Stomach (tissue), 4 donors: ENCODE results near the gene LYL1.

Experiments used
- EP300 ChIP-seq: sonication (generic); formaldehyde crosslinking; IDR thresholded peaks from one replicate; pipeline ENCODE4 v1.6.1; 2017; ENCODE audit warnings: antibody characterized with exemption
- POLR2A ChIP-seq, 4 donors: fragments of 450-650 bp; IDR thresholded peaks; one replicate each; pipeline ENCODE4 v1.6.1; 2016; ENCODE audit warnings: antibody characterized with exemption in 4 of 4, control low read depth in 2 of 4, mild to moderate bottlenecking in 1 of 4, moderate library complexity in 1 of 4
- POLR2AphosphoS5 ChIP-seq, 3 donors: sonication (generic); formaldehyde crosslinking; IDR thresholded peaks; one replicate each; pipeline ENCODE4 v1.6.1; 2016; ENCODE audit warnings: antibody characterized with exemption in 3 of 3
- TF ChIP-seq, protein P1 (sequence below), 7 experiments: fragments of 450-650 bp in 4 of 7; fragments of 200-600 bp in 3 of 7; sonication (generic) in 3 of 7; IDR thresholded peaks; one replicate each; pipeline ENCODE4 v1.5.1; 2016 to 2019; ENCODE audit warnings: antibody characterized with exemption in 7 of 7, control low read depth in 2 of 7, mild to moderate bottlenecking in 1 of 7

GRCh38 chr19:13068085-13068846 lies 34.4 kb downstream of the LYL1 start:
- TF ChIP-seq, protein P1, sequence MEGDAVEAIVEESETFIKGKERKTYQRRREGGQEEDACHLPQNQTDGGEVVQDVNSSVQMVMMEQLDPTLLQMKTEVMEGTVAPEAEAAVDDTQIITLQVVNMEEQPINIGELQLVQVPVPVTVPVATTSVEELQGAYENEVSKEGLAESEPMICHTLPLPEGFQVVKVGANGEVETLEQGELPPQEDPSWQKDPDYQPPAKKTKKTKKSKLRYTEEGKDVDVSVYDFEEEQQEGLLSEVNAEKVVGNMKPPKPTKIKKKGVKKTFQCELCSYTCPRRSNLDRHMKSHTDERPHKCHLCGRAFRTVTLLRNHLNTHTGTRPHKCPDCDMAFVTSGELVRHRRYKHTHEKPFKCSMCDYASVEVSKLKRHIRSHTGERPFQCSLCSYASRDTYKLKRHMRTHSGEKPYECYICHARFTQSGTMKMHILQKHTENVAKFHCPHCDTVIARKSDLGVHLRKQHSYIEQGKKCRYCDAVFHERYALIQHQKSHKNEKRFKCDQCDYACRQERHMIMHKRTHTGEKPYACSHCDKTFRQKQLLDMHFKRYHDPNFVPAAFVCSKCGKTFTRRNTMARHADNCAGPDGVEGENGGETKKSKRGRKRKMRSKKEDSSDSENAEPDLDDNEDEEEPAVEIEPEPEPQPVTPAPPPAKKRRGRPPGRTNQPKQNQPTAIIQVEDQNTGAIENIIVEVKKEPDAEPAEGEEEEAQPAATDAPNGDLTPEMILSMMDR (IDR thresholded peaks at IDR 0.05) = peak in 1 of 7 experiments; percentile 6
- no peak for TF ChIP-seq POLR2A (IDR thresholded peaks at IDR 0.05)
- no peak for TF ChIP-seq POLR2AphosphoS5 (IDR thresholded peaks at IDR 0.05)
- no peak for TF ChIP-seq EP300
